ENCODE measurements around the gene VIL1.

Gene VIL1

GRCh38 chr2:218406949-218407618 is 11.8 kb upstream of the VIL1 start:
- peak; percentile 51 for DNase-seq

GRCh38 chr2:218407717-218408116 is 11.2 kb upstream of the VIL1 start:
- DNase-seq = no peak

- no peak for DNase-seq
Measured at GRCh38 chr2:218418321-218418716, 604 bp upstream of the VIL1 start.

- DNase-seq = no peak
Measured at GRCh38 chr2:218419630-218420216, 800 bp downstream of the VIL1 start.

GRCh38 chr2:218421027-218421426 is 2.1 kb downstream of the VIL1 start:
- no peak for DNase-seq

GRCh38 chr2:218422403-218423086 is 3.6 kb downstream of the VIL1 start:
- no peak for DNase-seq

- no peak for DNase-seq
Measured at GRCh38 chr2:218423584-218423983, 4.7 kb downstream of the VIL1 start.

- DNase-seq = no peak
Measured at GRCh38 chr2:218425531-218425930, 6.6 kb downstream of the VIL1 start.

- no peak for DNase-seq
Measured at GRCh38 chr2:218427741-218428140, 8.8 kb downstream of the VIL1 start.

GRCh38 chr2:218428846-218429558 is 10.1 kb downstream of the VIL1 start:
- no peak for DNase-seq

- DNase-seq = no peak
Measured at GRCh38 chr2:218429911-218430692, 11.2 kb downstream of the VIL1 start.

GRCh38 chr2:218430721-218431120 is 11.8 kb downstream of the VIL1 start:
- no peak for DNase-seq

GRCh38 chr2:218431878-218432277 is 13.0 kb downstream of the VIL1 start:
- DNase-seq = no peak

GRCh38 chr2:218432676-218433365 is 13.9 kb downstream of the VIL1 start:
- no peak for DNase-seq

GRCh38 chr2:218434456-218434855 is 15.5 kb downstream of the VIL1 start:
- no peak for DNase-seq

- DNase-seq = no peak
Measured at GRCh38 chr2:218435003-218435982, 16.4 kb downstream of the VIL1 start.

GRCh38 chr2:218436992-218437391 is 18.1 kb downstream of the VIL1 start:
- DNase-seq = no peak

GRCh38 chr2:218437969-218438368 is 19.0 kb downstream of the VIL1 start:
- DNase-seq = no peak

GRCh38 chr2:218438596-218438995 is 19.7 kb downstream of the VIL1 start:
- no peak for DNase-seq

GRCh38 chr2:218444692-218445357 is 25.9 kb downstream of the VIL1 start:
- DNase-seq = no peak
